ENCODE results near the gene ARHGAP26.
"Not testable (repeated sequence)": the region's sequence is repeated elsewhere in the genome, so short reads cannot be mapped to it uniquely, and the experiment has no call there.

ARHGAP26 gene

GRCh38 chr5:142989270-142989669 lies 219.1 kb downstream of the ARHGAP26 start:
- H3K27me3 ChIP-seq (ENCODE audit: control insufficient read depth in 2 of 2, insufficient read depth in 2 of 2, low read length in 2 of 2); H3K9me3 ChIP-seq (ENCODE audit: control insufficient read depth in 2 of 2, low read length in 2 of 2); H3K4me1 ChIP-seq (ENCODE audit: control insufficient read depth in 2 of 2, insufficient read depth in 2 of 2, low read length in 2 of 2); H3K9ac ChIP-seq (ENCODE audit: low read depth in 1 of 2, low read length in 2 of 2); H3K4me3 ChIP-seq (ENCODE audit: low read length in 2 of 2); H3K27ac ChIP-seq (ENCODE audit: low read depth in 2 of 2, low read length in 2 of 2); H3K36me3 ChIP-seq (ENCODE audit: control insufficient read depth in 2 of 2, insufficient read depth in 2 of 2, low read length in 2 of 2): not testable (repeated sequence)

- H3K4me3 ChIP-seq (ENCODE audit: low read length in 2 of 2); H3K27ac ChIP-seq (ENCODE audit: low read depth in 2 of 2, low read length in 2 of 2); H3K9ac ChIP-seq (ENCODE audit: low read depth in 1 of 2, low read length in 2 of 2); H3K27me3 ChIP-seq (ENCODE audit: control insufficient read depth in 2 of 2, insufficient read depth in 2 of 2, low read length in 2 of 2); H3K36me3 ChIP-seq (ENCODE audit: control insufficient read depth in 2 of 2, insufficient read depth in 2 of 2, low read length in 2 of 2); H3K9me3 ChIP-seq (ENCODE audit: control insufficient read depth in 2 of 2, low read length in 2 of 2); H3K4me1 ChIP-seq (ENCODE audit: control insufficient read depth in 2 of 2, insufficient read depth in 2 of 2, low read length in 2 of 2): not testable (repeated sequence)
These were observed 219.9 kb downstream of the ARHGAP26 start for GRCh38 chr5:142990073-142990472.

- H3K27ac ChIP-seq (ENCODE audit: low read depth in 2 of 2, low read length in 2 of 2) = no peak overlapping the region
These were observed 224.0 kb downstream of the ARHGAP26 start for GRCh38 chr5:142994218-142994617.

GRCh38 chr5:142995621-142996020 lies 225.4 kb downstream of the ARHGAP26 start:
- not testable (repeated sequence) for H3K9ac ChIP-seq (ENCODE audit: low read depth in 1 of 2, low read length in 2 of 2)

More at GRCh38 chr5:142994218-142994617, 224.0 kb downstream of the ARHGAP26 start:
- Histone ChIP-seq H3K9ac (ENCODE audit: low read depth in 1 of 2, low read length in 2 of 2) (no peak overlapping the region), H3K36me3 (ENCODE audit: control insufficient read depth in 2 of 2, insufficient read depth in 2 of 2, low read length in 2 of 2) (no peaks in the 10 kb centered on the region), H3K4me1 (ENCODE audit: control insufficient read depth in 2 of 2, insufficient read depth in 2 of 2, low read length in 2 of 2) (no peaks in the 10 kb centered on the region), H3K9me3 (ENCODE audit: control insufficient read depth in 2 of 2, low read length in 2 of 2) (no peaks in the 10 kb centered on the region), H3K27me3 (ENCODE audit: control insufficient read depth in 2 of 2, insufficient read depth in 2 of 2, low read length in 2 of 2) (no peaks in the 10 kb centered on the region), H3K4me3 (ENCODE audit: low read length in 2 of 2) (no peak overlapping the region)

GRCh38 chr5:142997591-142997990 lies 227.4 kb downstream of the ARHGAP26 start:
- Histone ChIP-seq H3K36me3 (ENCODE audit: control insufficient read depth in 2 of 2, insufficient read depth in 2 of 2, low read length in 2 of 2) (no peaks in the 10 kb centered on the region), H3K27ac (ENCODE audit: low read depth in 2 of 2, low read length in 2 of 2) (no peak overlapping the region), H3K9me3 (ENCODE audit: control insufficient read depth in 2 of 2, low read length in 2 of 2) (no peaks in the 10 kb centered on the region), H3K4me3 (ENCODE audit: low read length in 2 of 2) (no peak overlapping the region), H3K9ac (ENCODE audit: low read depth in 1 of 2, low read length in 2 of 2) (no peak overlapping the region), H3K4me1 (ENCODE audit: control insufficient read depth in 2 of 2, insufficient read depth in 2 of 2, low read length in 2 of 2) (peaks cover 0 to 5% of the 10 kb centered on the region in 2 donors), H3K27me3 (ENCODE audit: control insufficient read depth in 2 of 2, insufficient read depth in 2 of 2, low read length in 2 of 2) (no peaks in the 10 kb centered on the region)

More at GRCh38 chr5:142995621-142996020, 225.4 kb downstream of the ARHGAP26 start:
- H3K36me3 ChIP-seq (ENCODE audit: control insufficient read depth in 2 of 2, insufficient read depth in 2 of 2, low read length in 2 of 2); H3K27me3 ChIP-seq (ENCODE audit: control insufficient read depth in 2 of 2, insufficient read depth in 2 of 2, low read length in 2 of 2); H3K27ac ChIP-seq (ENCODE audit: low read depth in 2 of 2, low read length in 2 of 2); H3K9me3 ChIP-seq (ENCODE audit: control insufficient read depth in 2 of 2, low read length in 2 of 2); H3K4me3 ChIP-seq (ENCODE audit: low read length in 2 of 2); H3K4me1 ChIP-seq (ENCODE audit: control insufficient read depth in 2 of 2, insufficient read depth in 2 of 2, low read length in 2 of 2): not testable (repeated sequence)

GRCh38 chr5:142998316-142999020 lies 228.3 kb downstream of the ARHGAP26 start:
- H3K27me3 ChIP-seq (ENCODE audit: control insufficient read depth in 2 of 2, insufficient read depth in 2 of 2, low read length in 2 of 2) = no peaks in the 10 kb centered on the region
- H3K4me3 ChIP-seq (ENCODE audit: low read length in 2 of 2) = no peak overlapping the region
- H3K4me1 ChIP-seq (ENCODE audit: control insufficient read depth in 2 of 2, insufficient read depth in 2 of 2, low read length in 2 of 2) = peaks cover 0 to 5% of the 10 kb centered on the region in 2 donors
- H3K9ac ChIP-seq (ENCODE audit: low read depth in 1 of 2, low read length in 2 of 2) = no peak overlapping the region
- H3K27ac ChIP-seq (ENCODE audit: low read depth in 2 of 2, low read length in 2 of 2) = no peak overlapping the region
- H3K36me3 ChIP-seq (ENCODE audit: control insufficient read depth in 2 of 2, insufficient read depth in 2 of 2, low read length in 2 of 2) = no peaks in the 10 kb centered on the region
- H3K9me3 ChIP-seq (ENCODE audit: control insufficient read depth in 2 of 2, low read length in 2 of 2) = no peaks in the 10 kb centered on the region

- H3K36me3 ChIP-seq (ENCODE audit: control insufficient read depth in 2 of 2, insufficient read depth in 2 of 2, low read length in 2 of 2); H3K4me3 ChIP-seq (ENCODE audit: low read length in 2 of 2): not testable (repeated sequence)
These were observed 230.4 kb downstream of the ARHGAP26 start for GRCh38 chr5:143000551-143000950.

GRCh38 chr5:143001764-143002351 lies 231.7 kb downstream of the ARHGAP26 start:
- no peaks in the 10 kb centered on the region for H3K36me3 ChIP-seq (ENCODE audit: control insufficient read depth in 2 of 2, insufficient read depth in 2 of 2, low read length in 2 of 2)
- peaks cover 0 to 5% of the 10 kb centered on the region in 2 donors for H3K4me1 ChIP-seq (ENCODE audit: control insufficient read depth in 2 of 2, insufficient read depth in 2 of 2, low read length in 2 of 2)
- H3K9ac ChIP-seq (ENCODE audit: low read depth in 1 of 2, low read length in 2 of 2) = no peak overlapping the region
- H3K4me3 ChIP-seq (ENCODE audit: low read length in 2 of 2) = no peak overlapping the region
- H3K9me3 ChIP-seq (ENCODE audit: control insufficient read depth in 2 of 2, low read length in 2 of 2) = no peaks in the 10 kb centered on the region
- H3K27ac ChIP-seq (ENCODE audit: low read depth in 2 of 2, low read length in 2 of 2) = peak overlapping the region; percentile 55 to 68
- H3K27me3 ChIP-seq (ENCODE audit: control insufficient read depth in 2 of 2, insufficient read depth in 2 of 2, low read length in 2 of 2) = no peaks in the 10 kb centered on the region

More at GRCh38 chr5:143000551-143000950, 230.4 kb downstream of the ARHGAP26 start:
- not testable (repeated sequence) for H3K27ac ChIP-seq (ENCODE audit: low read depth in 2 of 2, low read length in 2 of 2); H3K27me3 ChIP-seq (ENCODE audit: control insufficient read depth in 2 of 2, insufficient read depth in 2 of 2, low read length in 2 of 2); H3K9me3 ChIP-seq (ENCODE audit: control insufficient read depth in 2 of 2, low read length in 2 of 2); H3K4me1 ChIP-seq (ENCODE audit: control insufficient read depth in 2 of 2, insufficient read depth in 2 of 2, low read length in 2 of 2); H3K9ac ChIP-seq (ENCODE audit: low read depth in 1 of 2, low read length in 2 of 2)

GRCh38 chr5:143002459-143003327 lies 232.5 kb downstream of the ARHGAP26 start:
- H3K4me3 ChIP-seq (ENCODE audit: low read length in 2 of 2) = no peak overlapping the region
- H3K27me3 ChIP-seq (ENCODE audit: control insufficient read depth in 2 of 2, insufficient read depth in 2 of 2, low read length in 2 of 2) = no peaks in the 10 kb centered on the region
- H3K27ac ChIP-seq (ENCODE audit: low read depth in 2 of 2, low read length in 2 of 2) = peak overlapping the region; percentile 55 to 68
- no peaks in the 10 kb centered on the region for H3K36me3 ChIP-seq (ENCODE audit: control insufficient read depth in 2 of 2, insufficient read depth in 2 of 2, low read length in 2 of 2)
- peaks cover 0 to 5% of the 10 kb centered on the region in 2 donors for H3K4me1 ChIP-seq (ENCODE audit: control insufficient read depth in 2 of 2, insufficient read depth in 2 of 2, low read length in 2 of 2)
- no peak overlapping the region for H3K9ac ChIP-seq (ENCODE audit: low read depth in 1 of 2, low read length in 2 of 2)
- no peaks in the 10 kb centered on the region for H3K9me3 ChIP-seq (ENCODE audit: control insufficient read depth in 2 of 2, low read length in 2 of 2)

GRCh38 chr5:143003328-143003636 lies 233.1 kb downstream of the ARHGAP26 start:
- Histone ChIP-seq H3K9ac (ENCODE audit: low read depth in 1 of 2, low read length in 2 of 2) (no peak overlapping the region), H3K9me3 (ENCODE audit: control insufficient read depth in 2 of 2, low read length in 2 of 2) (no peaks in the 10 kb centered on the region), H3K4me1 (ENCODE audit: control insufficient read depth in 2 of 2, insufficient read depth in 2 of 2, low read length in 2 of 2) (peaks cover 0 to 5% of the 10 kb centered on the region in 2 donors), H3K27me3 (ENCODE audit: control insufficient read depth in 2 of 2, insufficient read depth in 2 of 2, low read length in 2 of 2) (no peaks in the 10 kb centered on the region), H3K36me3 (ENCODE audit: control insufficient read depth in 2 of 2, insufficient read depth in 2 of 2, low read length in 2 of 2) (no peaks in the 10 kb centered on the region), H3K27ac (ENCODE audit: low read depth in 2 of 2, low read length in 2 of 2) (peak overlapping the region; percentile 55 to 68), H3K4me3 (ENCODE audit: low read length in 2 of 2) (no peak overlapping the region)

All from mucosa of rectum (tissue), 2 donors.